Amygdala (tissue), 56 donors: ENCODE results near the gene MBD5.
"Not testable (repeated sequence)": the region's sequence is repeated elsewhere in the genome, so short reads cannot be mapped to it uniquely, and the experiment has no call there.

ENCODE experiments used
- DNase-seq, 56 donors: peaks; one replicate each; lab custom pipeline; 2025; lab: John Stamatoyannopoulos, UW

Gene MBD5

DNA sequence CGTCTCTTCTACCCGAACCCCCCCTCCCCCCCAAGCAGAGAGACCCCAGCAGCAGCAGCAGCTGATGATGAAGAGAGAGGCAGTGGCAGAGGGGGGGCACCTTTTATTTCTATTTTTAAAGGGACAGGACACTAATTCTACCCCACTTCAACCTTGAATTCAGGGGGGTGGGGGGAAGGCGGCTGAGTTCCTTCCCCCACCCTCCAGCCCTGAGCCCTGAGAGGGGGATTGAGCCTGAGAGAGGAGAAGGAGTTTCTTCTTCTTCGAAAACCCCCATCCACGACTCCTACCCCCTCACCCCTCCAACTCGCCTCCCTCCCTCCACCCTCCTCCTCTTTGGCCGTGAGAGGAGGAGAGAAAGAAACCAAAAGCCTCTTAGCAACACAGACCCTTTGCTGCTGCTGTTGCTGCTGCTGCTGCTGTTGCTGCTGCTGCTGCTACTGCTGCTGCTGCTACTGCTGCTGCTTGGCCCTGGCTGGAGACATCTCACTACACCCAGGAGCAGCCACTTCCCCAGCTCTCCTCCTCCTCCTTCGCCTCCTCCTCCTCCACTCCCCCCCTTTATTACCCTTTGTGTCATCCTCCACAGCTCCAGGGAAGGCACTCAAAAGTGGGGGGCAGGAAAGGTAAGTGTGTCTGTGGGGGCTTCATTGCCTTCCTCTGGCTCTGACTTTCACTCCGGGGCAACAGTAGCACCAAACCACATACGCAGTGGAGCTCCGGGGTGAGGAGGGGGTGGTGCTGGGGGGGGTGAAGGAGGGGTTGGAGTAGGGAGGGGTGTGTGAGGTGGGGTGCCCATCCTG, at the start of gene MBD5:
Gene MBD5 (plus strand): TSS at position 33 of the 803 bp plus-strand sequence.
- peak in 36 of 56 donors; percentile 9 to 74 (median 48) for DNase-seq

DNA sequence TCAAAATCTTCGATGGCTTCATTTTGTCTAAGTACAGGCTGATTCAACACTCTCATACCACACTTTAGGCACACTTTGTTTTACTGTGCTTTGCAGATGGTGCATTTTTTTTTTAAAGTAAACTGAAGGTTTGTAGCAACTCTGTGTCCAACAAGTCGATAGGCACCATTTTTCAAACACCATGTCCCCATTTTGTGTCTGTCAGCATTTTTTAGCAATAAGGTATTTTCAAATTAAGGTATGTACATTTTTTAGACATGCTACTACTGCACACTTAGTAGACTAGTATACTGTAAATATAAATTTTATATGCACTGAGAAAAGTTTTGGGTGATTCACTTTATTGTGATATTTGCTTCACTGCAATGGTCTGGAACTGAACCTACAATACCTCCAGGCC, 44.8 kb upstream of the MBD5 start:
- DNase-seq, result no peak

DNA sequence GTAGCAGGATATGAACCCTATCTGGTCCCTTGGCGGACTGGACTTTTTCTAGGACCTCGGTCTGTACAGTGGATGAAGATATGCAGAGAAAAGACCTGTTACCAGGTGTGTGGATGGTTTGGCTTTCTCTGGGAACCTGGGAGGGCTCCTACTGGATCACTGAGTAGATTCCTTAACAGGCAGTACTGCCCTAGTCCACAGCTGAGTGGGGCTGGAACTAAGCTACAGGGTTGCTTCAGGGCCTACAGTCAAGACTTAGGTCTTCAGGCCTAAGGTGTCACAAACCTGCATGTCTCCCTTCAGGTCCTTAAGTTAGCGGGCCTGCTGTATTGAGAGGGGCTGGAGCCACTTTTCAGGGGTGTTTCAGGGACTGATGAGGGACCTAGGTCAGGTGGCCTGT, 43.2 kb upstream of the MBD5 start:
- no peak for DNase-seq

DNA sequence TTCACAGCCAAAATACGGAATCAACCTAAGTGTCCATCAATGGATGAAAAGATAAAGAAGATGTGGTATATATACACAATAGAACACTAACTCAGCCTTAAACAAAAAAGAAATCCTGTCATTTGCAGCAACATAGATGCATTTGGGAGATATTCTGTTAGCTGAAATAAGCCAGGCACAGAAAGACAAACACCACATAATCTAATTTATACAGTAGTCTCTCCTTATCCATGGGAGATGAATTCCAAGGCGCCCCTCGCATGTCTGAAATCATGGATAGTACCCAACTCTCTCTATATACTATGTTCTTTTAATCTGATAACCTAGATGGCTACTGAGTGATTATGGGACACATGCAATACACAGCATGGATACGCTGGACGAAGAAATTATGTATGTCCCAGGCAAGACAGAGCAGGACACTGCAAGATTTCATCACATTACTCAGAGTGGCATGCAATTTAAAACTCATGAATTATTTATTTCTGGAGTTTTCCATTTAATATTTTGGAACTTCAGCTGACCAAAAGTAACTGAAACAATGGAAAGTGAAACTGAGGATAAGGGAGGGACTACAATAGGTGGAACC, 39.9 kb upstream of the MBD5 start:
- DNase-seq, result no peak

DNA sequence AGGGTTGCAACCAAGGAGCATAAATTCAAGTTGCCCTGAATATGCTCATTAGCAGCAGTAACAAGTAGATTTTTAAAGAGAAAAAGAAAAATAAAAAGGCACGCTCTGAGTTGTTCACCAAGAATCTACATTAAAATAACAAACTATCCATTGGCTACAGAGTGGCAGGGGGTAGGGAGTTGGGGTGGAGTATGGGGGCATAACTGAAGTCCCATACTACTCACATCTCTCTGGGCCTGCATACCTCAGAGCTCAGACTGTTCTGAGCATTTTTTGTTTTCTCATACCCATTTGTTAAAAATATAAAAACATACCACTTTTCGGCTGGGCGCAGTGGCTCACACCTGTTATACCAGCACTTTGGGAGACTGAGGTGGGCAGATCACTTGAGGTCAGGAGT, 31.8 kb upstream of the MBD5 start:
- DNase-seq, result no peak

DNA sequence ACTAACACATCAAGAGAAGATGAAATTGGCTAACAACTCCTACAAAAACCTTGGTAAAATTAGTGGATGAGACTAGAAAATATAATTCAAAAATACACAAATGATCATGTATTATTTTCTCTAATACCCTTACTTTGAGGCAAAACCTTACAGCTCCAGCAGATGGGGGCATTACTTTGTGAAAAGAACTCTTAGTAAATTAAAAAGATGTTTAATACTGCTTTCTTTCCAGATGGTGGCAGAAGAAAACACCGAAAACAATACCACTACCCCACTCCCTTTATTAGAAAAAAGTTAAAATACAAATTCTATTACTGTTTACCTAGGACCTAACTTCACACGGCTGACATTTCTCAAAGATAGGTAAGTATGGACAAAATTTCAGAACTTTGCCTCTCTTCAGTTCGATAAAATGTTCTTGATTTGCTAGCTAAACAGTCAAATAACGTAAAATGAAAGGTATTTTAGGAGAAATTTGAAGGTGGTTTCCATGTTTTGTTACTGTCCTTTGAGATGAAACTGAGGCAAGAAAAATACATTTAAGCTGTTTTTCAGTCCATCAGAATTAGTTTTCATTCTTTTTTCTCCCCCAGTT, 31.0 kb upstream of the MBD5 start:
- DNase-seq, result peak in 1 of 56 donors; percentile 20

DNA sequence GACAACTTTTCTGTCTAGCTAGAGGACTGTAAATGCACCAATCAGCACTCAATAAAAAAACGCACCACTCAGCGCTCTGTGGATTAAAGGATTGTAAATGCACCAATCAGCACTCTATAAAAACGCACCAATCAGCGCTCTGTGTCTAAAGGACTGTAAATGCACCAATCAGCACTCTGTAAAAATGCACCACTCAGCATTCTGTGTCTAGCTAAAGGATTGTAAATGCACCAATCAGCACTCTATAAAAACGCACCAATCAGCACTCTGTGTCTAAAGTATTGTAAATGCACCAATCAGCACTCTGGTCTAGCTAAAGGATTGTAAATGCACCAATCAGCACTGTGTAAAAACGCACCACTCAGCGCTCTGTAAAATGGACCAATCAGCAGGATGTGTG, 25.9 kb upstream of the MBD5 start:
- DNase-seq, result not testable (repeated sequence)

DNA sequence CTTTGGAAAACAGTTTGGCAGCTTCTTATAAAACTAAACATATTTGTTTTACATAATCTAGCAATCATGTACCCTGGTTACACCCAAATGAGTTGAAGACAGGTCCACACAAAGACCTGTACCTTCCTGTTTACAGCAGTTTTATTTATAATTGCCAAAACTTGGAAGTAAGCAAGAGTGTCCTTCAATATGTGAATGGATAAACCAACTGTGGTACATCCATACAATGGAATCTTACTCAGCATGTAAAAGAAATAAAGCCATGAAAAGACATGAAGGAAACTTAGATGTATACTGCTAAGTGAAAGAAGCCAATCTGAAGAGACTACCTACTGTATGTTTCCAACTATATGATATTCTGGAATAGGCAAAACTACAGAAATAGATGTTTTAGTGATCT, 24.1 kb upstream of the MBD5 start:
- DNase-seq, result no peak

DNA sequence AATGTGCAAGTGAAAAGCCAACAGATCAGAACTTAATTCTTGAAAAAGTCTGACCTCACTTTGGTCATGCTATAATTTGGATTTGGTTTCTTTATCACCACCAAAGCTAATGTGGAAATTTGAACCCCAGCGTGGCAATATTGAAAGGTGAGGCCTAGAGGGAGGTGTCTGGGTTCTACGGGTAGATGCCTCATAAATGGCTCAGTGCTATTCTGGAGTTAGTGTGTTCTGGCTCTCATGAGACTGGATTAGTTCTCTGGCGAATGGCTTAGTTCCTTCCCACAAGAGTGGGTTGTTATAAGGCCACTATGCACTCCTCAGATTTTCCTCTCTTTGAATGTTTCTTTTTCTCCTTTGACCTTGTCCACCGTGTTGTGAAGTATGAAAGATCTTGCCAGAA, 22.7 kb upstream of the MBD5 start:
- DNase-seq, result no peak

DNA sequence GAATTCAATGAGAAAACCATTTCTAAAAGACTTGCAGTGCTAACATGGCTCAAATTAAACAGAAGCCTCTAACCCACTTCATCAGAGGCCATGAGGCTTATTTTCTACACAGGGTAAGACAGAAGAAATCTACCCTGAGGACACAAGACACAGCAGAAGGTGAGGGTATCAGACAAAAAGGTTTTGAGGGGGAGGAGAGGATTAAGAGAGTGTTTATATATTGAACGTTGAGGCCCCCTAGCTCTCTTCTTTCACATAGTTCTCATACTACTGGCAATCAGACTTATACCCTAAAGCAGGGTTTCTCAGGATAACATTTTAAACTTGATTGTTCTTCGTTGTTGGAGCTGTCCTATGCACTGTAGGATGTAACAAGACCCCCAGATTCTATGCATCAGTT, 21.8 kb upstream of the MBD5 start:
- no peak for DNase-seq

DNA sequence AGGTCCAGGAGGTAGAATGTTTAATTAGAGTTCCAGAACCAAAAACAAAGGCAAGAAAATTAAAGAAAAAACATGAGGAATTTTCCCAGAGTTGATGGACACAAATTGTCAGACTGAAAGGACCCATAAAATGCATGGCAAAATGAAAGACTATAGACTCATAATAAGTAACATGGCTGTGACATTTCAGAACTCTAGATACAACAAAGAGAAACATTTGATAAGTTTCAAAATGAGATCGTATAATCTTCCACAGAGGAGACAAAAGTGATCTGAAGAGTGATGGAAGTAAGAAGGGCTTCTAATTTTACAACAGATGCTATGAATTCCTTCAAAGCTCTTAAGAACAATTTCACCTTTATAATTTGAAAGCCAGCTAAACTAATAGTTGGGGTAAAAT, 20.8 kb upstream of the MBD5 start:
- no peak for DNase-seq

DNA sequence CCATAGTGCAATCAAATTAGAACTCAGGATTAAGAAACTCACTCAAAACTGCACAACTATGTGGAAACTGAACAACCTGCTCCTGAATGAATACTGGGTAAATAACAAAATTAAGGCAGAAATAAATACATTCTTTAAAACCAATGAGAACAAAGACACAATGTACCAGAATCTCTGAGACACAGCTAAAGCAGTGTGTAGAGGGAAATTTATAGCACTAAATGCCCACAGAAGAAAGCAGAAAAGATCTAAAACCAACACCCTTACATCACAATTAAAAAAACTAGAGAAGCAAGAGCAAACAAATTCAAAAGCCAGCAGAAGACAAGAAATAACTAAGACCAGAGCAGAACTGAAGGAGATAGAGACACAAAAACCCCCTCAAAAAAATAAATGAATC, 18.5 kb upstream of the MBD5 start:
- DNase-seq, result not testable (repeated sequence)

DNA sequence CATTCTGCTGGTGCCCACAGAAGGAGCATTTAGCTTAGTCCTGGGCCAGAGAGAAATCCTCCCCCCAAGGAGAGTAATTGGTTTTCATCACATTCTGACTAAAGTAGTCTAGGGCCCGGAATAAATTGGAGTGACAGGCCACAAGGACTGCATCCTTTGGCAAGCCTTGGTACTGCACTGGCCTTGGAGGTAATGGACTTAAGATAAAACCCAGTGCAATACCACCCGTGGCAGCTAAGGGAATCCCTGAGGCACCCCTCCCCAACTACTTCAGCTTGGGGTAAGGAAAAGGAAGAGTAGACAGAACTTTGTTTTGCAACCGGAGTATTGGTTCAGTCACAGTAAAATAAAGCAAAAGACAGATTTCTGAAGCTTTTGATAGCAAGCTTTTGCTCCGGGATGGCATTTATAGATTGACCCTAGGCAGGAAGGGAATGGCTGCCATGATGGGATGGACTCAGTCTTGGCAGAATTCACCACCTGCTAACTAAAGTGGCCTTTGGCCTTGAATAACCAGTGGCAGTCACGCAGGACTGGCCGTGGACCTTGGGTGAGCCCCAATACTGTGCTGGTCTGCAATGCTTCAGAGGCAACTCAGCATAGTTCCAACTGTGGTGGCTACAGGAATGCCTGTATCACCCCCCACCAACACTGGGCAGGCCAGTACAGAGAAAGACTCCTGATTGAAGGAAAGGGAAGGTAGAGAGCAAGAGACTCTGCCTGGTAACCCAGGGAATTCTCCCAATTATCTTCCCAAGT, 14.5 kb upstream of the MBD5 start:
- no peak for DNase-seq

DNA sequence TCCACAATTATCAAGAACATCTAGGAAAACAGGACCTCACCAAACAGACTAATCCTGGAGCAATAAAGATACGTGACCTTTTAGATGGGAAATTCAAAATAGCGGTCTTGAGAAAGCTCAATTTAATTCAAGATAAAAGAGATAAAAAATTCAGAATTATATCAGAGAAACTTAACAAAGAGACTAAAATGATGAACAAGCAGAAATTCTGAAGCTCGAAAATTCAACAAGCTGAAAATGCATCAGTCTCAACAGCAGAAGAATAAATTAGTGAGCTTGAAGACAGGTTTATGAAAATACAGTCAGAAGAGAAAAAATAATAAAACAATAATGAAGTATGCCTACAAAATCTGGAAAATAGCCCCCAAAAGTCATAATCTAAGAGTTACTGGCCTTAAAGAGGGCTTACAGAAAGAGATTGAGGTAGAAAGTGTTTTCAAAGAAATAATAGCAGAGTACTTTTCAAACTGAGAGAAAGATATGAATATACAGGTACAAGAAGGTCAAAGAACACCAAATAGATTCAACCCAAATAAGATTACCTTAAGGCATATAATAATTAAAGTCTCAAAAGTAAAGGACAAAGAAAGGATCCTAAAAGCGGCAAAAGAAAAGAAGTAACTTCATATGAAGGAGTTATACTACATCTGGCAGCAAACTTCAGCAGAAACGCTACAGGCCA, 13.5 kb upstream of the MBD5 start:
- DNase-seq, result no peak

DNA sequence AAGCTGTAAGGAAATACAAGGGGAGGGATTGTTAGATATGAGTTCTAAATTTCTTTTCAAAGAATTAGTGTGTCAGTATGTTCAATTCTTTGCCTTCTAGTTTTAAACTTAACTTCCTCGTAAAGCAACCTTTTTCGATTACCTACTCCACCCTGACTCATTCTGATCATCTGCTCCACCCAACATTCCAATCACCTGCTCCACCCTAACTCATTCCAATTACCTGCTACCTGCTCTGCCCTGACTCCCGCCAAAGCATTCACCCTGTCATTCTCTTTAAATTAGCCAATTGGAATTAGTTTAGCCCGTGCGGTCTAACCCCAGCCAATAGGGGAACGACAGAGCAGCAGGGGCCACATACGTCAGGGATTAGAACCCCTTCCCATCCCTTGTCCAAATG, 12.5 kb upstream of the MBD5 start:
- not testable (repeated sequence) for DNase-seq

DNA sequence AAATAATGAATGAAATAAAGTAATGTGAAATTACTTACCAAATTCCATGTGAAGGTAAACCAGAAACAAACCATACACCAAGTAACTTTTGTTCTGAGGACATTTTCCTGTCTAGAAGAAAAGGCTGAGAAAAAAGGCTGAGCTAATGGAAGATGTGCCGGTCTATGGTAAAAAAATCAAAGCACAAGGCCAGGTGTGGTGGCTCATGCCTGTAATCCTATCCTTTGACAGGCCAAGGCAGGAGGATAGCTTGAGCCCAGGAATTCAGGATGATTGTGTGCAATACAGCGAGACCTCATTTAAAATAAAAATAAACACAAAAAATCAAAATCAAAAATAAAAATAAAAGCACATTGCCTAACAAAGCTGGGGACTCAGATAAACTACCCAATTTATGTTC, 7.0 kb upstream of the MBD5 start:
- no peak for DNase-seq

DNA sequence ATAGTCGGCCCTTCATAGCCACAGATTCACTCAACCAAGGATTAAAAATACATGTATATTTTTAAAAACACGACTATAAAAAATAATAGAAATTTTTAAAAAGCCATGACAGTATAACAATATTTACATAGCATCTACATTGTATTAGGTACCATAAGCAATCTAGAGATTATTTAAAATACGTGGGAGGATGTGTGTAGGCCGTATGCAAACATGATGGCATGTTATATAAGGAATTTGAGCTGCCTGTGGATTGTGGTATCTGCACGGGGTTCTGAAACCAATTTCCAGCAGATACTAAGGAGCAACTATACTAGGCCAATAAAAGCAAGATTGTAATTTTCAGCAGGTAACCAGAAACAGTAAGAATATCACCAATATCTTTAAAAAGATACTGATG, 6.3 kb upstream of the MBD5 start:
- no peak for DNase-seq

DNA sequence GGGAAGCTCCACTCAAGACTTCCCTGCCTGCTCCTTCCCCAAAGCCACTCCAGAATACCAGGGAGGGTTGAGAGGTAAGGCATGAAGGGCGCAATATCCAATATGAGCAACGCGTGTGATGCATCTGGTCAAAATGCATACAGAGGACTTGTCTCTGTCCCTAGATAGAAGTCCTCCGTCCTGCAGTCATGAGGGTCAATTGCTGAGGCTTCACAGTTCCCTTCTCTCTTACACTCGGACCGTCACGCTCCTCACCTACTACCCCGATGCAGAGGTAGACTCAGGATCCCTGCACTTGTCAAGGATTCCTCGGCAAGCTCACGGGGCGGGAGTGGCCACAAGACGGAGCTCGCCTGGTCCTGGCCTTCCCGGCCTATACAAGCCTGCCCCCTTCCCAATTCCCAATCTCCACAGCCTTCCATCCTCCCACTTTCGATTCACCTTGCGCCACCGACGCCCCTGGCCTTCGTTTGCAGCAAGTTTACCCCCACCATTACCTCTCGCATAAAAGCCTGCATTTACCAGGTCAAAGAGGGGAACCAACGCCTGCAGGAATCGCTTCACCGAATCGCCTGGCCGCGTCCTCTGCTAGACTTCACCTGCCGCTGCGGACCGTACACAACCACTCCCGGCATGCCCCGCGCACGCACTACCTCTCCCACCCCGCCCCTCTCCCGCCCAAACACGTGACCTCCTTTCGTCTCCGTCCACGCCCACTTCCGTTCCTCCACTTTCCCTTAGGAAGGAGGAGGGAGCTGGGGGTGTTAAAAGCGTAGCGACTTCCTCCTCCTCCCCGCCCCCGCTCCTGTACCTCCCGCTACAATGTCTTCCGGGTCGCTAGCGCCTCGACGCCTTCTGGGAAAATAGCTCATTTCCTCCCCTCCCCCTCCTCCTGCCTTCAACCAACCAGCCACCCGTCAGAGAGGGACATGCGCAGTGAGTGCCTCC, 506 bp upstream of the MBD5 start, which contains the start of gene ORC4:
Gene ORC4 (minus strand): TSS at position 627 of the 948 bp plus-strand sequence. CDS start 44,779 bp downstream, outside the sequence.
- DNase-seq, result peak; percentile 71 to 100 (median 97)

DNA sequence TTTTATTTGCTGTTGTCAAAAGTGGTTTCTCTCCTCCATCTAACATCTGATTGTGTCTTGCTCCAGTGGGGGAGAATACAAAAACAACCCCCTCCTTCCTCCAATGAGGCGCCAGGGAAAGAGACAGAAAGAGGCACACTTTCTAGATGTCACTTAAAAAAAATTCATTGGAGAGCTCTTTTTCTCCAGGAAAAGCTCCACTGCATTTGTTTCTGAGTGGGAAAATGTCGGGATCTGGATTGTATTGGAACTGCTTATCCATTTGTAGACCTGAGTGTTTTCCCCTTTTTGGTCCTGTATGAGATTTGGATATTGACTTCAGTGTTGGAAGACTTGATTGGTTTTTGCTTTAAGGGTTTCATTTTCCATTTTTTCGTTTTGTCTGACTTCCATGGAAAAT, 995 bp downstream of the MBD5 start:
- no peak for DNase-seq
